Keratinocyte (primary cell): ENCODE data around the gene RGS6. TPM values are rescaled to one million over a fixed set of nuclear protein-coding genes. Genes with fewer than 3 reads are reported as not detected.

ENCODE experiments used
- DNase-seq: peaks from one replicate; pipeline ENCODE4 v3.0.0-alpha.2; 2011; ENCODE audit warnings: low read depth, missing footprints, low spot score
- FAIRE-seq: peaks from 2 replicates; lab custom pipeline; 2011; peaks lifted over from hg19 to GRCh38; lab: Jason Lieb, UNC
- H2AFZ ChIP-seq: 2 replicates; pipeline ENCODE4 v1.6.0; 2012; ENCODE audit warnings: low read length, control low read depth, inconsistent platforms; ENCODE audit not compliant: control insufficient read depth
- H3K27ac ChIP-seq: 2 replicates; pipeline ENCODE4 v1.5.1; 2011; ENCODE audit warnings: low read length; ENCODE audit not compliant: control insufficient read depth, insufficient read depth
- H3K27me3 ChIP-seq: 3 replicates; pipeline ENCODE4 v1.6.0; 2011; ENCODE audit warnings: low read length; ENCODE audit not compliant: control insufficient read depth, insufficient read depth; ENCODE audit errors: extremely low read depth
- H3K36me3 ChIP-seq, 2 experiments: 2 replicates in 1 of 2; 3 replicates in 1 of 2; pipeline ENCODE4 v1.5.1; 2011; ENCODE audit warnings: low read length in 2 of 2, mild to moderate bottlenecking in 1 of 2; ENCODE audit not compliant: control insufficient read depth in 2 of 2, insufficient read depth in 2 of 2; ENCODE audit errors: extremely low read depth in 1 of 2
- H3K4me1 ChIP-seq: 3 replicates; pipeline ENCODE4 v1.5.1; 2011; ENCODE audit warnings: low read length; ENCODE audit not compliant: control insufficient read depth, insufficient read depth; ENCODE audit errors: extremely low read depth
- H3K4me2 ChIP-seq: 3 replicates; pipeline ENCODE4 v1.6.0; 2011; ENCODE audit warnings: low read depth, low read length; ENCODE audit not compliant: control insufficient read depth, insufficient read depth; ENCODE audit errors: extremely low read depth
- H3K4me3 ChIP-seq, 3 experiments: fragments of 200-600 bp in 1 of 3; sonication (generic) in 1 of 3; 2 replicates in 2 of 3; 3 replicates in 1 of 3; pipeline ENCODE4 v1.5.1; 2011 to 2016; ENCODE audit warnings: low read length in 3 of 3, mild to moderate bottlenecking in 3 of 3, control low read depth in 2 of 3, inconsistent platforms in 1 of 3, low read depth in 1 of 3, mixed read lengths in 1 of 3, mixed run types in 1 of 3, moderate library complexity in 1 of 3; ENCODE audit not compliant: control insufficient read depth in 2 of 3, insufficient read depth in 2 of 3; ENCODE audit errors: extremely low read depth in 1 of 3
- H3K79me2 ChIP-seq: 2 replicates; pipeline ENCODE4 v1.6.0; 2012; ENCODE audit warnings: low read length; ENCODE audit not compliant: control insufficient read depth, insufficient read depth
- H3K9ac ChIP-seq: 3 replicates; pipeline ENCODE4 v1.6.0; 2011; ENCODE audit warnings: low read length; ENCODE audit not compliant: control insufficient read depth, insufficient read depth; ENCODE audit errors: extremely low read depth
- H3K9me1 ChIP-seq: 3 replicates; pipeline ENCODE4 v1.6.0; 2011; ENCODE audit warnings: low read length; ENCODE audit not compliant: control insufficient read depth, insufficient read depth; ENCODE audit errors: extremely low read depth
- H3K9me3 ChIP-seq: 2 replicates; pipeline ENCODE4 v1.5.1; 2012; ENCODE audit warnings: low read depth, low read length; ENCODE audit not compliant: control insufficient read depth
- H4K20me1 ChIP-seq: 3 replicates; pipeline ENCODE4 v1.6.0; 2011; ENCODE audit warnings: low read length; ENCODE audit not compliant: control insufficient read depth, insufficient read depth; ENCODE audit errors: extremely low read depth
- EZH2 ChIP-seq: IDR thresholded peaks from one replicate; pipeline ENCODE4 v1.6.1; 2012; ENCODE audit warnings: inconsistent platforms, mild to moderate bottlenecking, low read length, moderate library complexity
- dilution Hi-C: fragments of 300-500 bp; cut with MboI; formaldehyde crosslinking; loops from one replicate; pipeline ENCODE4 v1.7.0; 2020; ENCODE audit warnings: low sequenced_read_pairs; ENCODE audit not compliant: extremely low pct_ligation_motif_present
- polyA plus RNA-seq, 5 experiments: library from polyadenylated mRNA; depleted of rRNA in 3 of 5; stranded (reverse) in 3 of 5; stranded (forward) in 1 of 5; unstranded in 1 of 5; fragments of >200 nt; gene quantifications; 1 replicate in 1 of 5; 2 replicates in 3 of 5; 3 replicates in 1 of 5; pipeline versions ENCODE4 v1.2.1 to v1.2.3, GENCODE V29; 2011 to 2012; ENCODE audit warnings: missing spikeins in 2 of 5, low read depth in 1 of 5, low replicate concordance in 1 of 5
- TF ChIP-seq, protein P1 (sequence below), 3 experiments: IDR thresholded peaks in 1 of 3; conservative IDR thresholded peaks in 1 of 3; optimal IDR thresholded peaks in 1 of 3; 2 replicates in 2 of 3; 3 replicates in 1 of 3; pipeline versions ENCODE3 to v1.5.1; 2011; ENCODE audit warnings: low read length in 3 of 3, mild to moderate bottlenecking in 3 of 3, moderate library complexity in 2 of 3, control low read depth in 1 of 3, inconsistent platforms in 1 of 3; ENCODE audit not compliant: insufficient read depth in 2 of 3; ENCODE audit errors: extremely low read depth in 1 of 3

RGS6 gene
- polyA plus RNA-seq, 1 donor (not counting 4 experiments of a cell fraction or from before 2014, with no cell fraction given): not detected

DNA sequence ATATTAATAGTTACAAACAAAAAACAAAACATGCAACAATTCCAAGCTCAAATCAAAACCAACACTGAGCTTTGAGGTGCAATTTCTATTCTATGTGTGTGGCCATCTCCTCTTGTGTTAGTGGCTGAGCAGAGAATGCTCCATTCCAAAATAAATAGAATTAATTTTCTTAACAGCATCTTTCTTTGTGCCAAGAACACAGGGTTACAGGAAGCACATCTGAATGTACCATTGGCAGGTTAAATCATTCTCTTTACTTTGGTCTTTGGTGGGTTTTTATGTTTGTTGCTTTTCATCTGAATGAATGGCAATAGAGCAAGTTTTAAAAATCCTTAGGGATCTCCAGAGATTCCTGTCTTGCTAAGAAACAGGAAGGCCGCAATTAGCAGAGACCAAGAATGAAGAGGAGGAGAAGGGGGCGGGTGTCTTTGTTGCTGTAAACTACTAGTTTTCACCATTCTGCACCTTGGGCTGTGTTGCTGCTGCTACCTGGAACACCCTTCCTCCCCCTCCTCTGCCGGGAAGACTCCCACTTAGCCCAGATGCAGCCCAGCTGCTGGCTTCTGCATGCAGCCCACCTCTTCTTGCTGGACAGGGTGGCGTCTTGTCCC is 165.0 kb downstream of the RGS6 start:
- no peak overlapping the region for H3K4me3 ChIP-seq
- no peaks in the 10 kb centered on the region for H3K9me3 ChIP-seq
- H3K36me3 ChIP-seq: no peaks in the 10 kb centered on the region
- no peaks in the 10 kb centered on the region for H4K20me1 ChIP-seq
- H2AFZ ChIP-seq: no peak overlapping the region
- no peaks in the 10 kb centered on the region for H3K9me1 ChIP-seq
- FAIRE-seq (no peak), DNase-seq (no peak)
- H3K4me1 ChIP-seq: no peaks in the 10 kb centered on the region
- dilution Hi-C loops: no loop called here
- no peak for TF ChIP-seq EZH2
- TF ChIP-seq, protein P1, sequence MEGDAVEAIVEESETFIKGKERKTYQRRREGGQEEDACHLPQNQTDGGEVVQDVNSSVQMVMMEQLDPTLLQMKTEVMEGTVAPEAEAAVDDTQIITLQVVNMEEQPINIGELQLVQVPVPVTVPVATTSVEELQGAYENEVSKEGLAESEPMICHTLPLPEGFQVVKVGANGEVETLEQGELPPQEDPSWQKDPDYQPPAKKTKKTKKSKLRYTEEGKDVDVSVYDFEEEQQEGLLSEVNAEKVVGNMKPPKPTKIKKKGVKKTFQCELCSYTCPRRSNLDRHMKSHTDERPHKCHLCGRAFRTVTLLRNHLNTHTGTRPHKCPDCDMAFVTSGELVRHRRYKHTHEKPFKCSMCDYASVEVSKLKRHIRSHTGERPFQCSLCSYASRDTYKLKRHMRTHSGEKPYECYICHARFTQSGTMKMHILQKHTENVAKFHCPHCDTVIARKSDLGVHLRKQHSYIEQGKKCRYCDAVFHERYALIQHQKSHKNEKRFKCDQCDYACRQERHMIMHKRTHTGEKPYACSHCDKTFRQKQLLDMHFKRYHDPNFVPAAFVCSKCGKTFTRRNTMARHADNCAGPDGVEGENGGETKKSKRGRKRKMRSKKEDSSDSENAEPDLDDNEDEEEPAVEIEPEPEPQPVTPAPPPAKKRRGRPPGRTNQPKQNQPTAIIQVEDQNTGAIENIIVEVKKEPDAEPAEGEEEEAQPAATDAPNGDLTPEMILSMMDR (optimal IDR thresholded peaks at IDR 0.05 in 1 of 3, IDR thresholded peaks at IDR 0.05 in 1 of 3, conservative IDR thresholded peaks at IDR 0.05 in 1 of 3; ENCODE audit: extremely low read depth in 1 of 3, insufficient read depth in 2 of 3, low read length in 3 of 3): no peak
- H3K27me3 ChIP-seq: no peaks in the 10 kb centered on the region
- H3K4me2 ChIP-seq: no peak overlapping the region
- no peak overlapping the region for H3K9ac ChIP-seq
- H3K27ac ChIP-seq: no peak overlapping the region
- no peaks in the 10 kb centered on the region for H3K79me2 ChIP-seq

DNA sequence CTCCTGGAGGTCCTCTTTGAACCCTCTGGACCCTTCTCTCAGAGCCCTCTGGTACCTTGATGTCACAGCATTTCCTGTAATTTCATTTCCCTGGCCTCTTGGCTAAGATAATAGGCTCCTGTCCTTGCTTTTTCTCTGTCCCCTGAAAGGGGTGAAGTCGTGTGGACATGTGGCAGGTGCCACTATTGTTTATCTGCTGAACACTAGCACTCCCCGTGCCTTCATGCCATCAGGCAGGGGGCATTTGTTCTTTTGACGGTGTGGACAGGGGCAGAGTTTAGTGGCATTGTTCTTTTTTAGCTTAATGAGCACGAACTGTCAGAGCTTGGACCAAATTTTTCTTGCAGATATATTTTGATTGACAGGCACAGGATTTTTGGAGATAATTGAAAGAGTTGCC is 166.0 kb downstream of the RGS6 start:
- H3K9ac ChIP-seq: no peak overlapping the region
- H3K36me3 ChIP-seq: no peaks in the 10 kb centered on the region
- H3K4me2 ChIP-seq: no peak overlapping the region
- no peak overlapping the region for H2AFZ ChIP-seq
- H4K20me1 ChIP-seq: no peaks in the 10 kb centered on the region
- H3K79me2 ChIP-seq: no peaks in the 10 kb centered on the region
- no peak overlapping the region for H3K4me3 ChIP-seq
- dilution Hi-C loops: no loop called here
- no peak for FAIRE-seq
- TF ChIP-seq EZH2: no peak
- no peaks in the 10 kb centered on the region for H3K27me3 ChIP-seq
- DNase-seq: no peak
- H3K9me1 ChIP-seq: no peaks in the 10 kb centered on the region
- H3K4me1 ChIP-seq: no peaks in the 10 kb centered on the region
- H3K9me3 ChIP-seq: no peaks in the 10 kb centered on the region
- H3K27ac ChIP-seq: no peak overlapping the region

DNA sequence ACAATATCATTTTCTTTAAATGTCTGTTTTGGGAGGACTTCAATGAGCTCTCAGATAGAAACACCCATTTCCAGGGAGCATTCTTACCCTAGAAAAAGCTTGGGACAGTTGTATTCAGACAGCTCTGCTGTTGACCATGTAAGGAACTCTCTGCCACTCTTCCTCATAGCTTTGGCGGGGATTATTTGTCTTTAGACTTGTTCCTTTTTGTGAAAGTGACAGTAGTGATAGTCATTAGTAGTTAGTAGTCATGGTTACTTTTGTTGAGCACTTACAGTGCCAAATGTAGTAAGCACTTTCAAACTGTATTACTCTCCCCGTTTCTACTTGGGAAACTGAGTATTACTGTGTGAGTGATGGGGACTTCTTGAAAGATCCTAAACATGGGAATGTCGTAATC is 167.3 kb downstream of the RGS6 start:
- TF ChIP-seq, protein P1 (optimal IDR thresholded peaks at IDR 0.05 in 1 of 3, IDR thresholded peaks at IDR 0.05 in 1 of 3, conservative IDR thresholded peaks at IDR 0.05 in 1 of 3; ENCODE audit: extremely low read depth in 1 of 3, insufficient read depth in 2 of 3, low read length in 3 of 3): no peak
- no peak for TF ChIP-seq EZH2
- DNase-seq: no peak

More for the DNA sequence above, 167.3 kb downstream of the RGS6 start:
- no peaks in the 10 kb centered on the region for H3K9me3 ChIP-seq
- H3K9me1 ChIP-seq: no peaks in the 10 kb centered on the region
- H3K4me3 ChIP-seq: no peak overlapping the region
- no peak overlapping the region for H3K27ac ChIP-seq
- H3K9ac ChIP-seq: no peak overlapping the region
- no peak overlapping the region for H3K4me2 ChIP-seq
- no peaks in the 10 kb centered on the region for H3K79me2 ChIP-seq
- no peaks in the 10 kb centered on the region for H3K4me1 ChIP-seq
- FAIRE-seq: no peak
- H3K27me3 ChIP-seq: no peaks in the 10 kb centered on the region
- no peak overlapping the region for H2AFZ ChIP-seq
- no peaks in the 10 kb centered on the region for H4K20me1 ChIP-seq
- no peaks in the 10 kb centered on the region for H3K36me3 ChIP-seq
- dilution Hi-C loops: no loop called here
